Measurements from ENCODE around the gene CALD1. TPM values are rescaled to one million over a fixed set of nuclear protein-coding genes. Genes with fewer than 3 reads are reported as not detected.

The CALD1 gene
- 17.8 TPM for total RNA-seq
- polyA plus RNA-seq, result 78.9 TPM
- long read RNA-seq, donor 1, result 0 reads
- long read RNA-seq, donor 2, result 0 reads
- long read RNA-seq, donor 3, full-length matches to known transcripts, result 4 of 16 reads
- long read RNA-seq, donor 3, partial matches to known transcripts, result 12 of 16 reads
- long read RNA-seq, donor 3, other reads (novel, unspliced or antisense), result 0 of 16 reads
- long read RNA-seq, donor 4, full-length matches to known transcripts, result 4 of 4 reads
- long read RNA-seq, donor 4, partial matches to known transcripts, result 0 of 4 reads
- long read RNA-seq, donor 4, other reads (novel, unspliced or antisense), result 0 of 4 reads
- long read RNA-seq, donor 5, full-length matches to known transcripts, result 7 of 57 reads
- long read RNA-seq, donor 5, partial matches to known transcripts, result 50 of 57 reads
- long read RNA-seq, donor 5, other reads (novel, unspliced or antisense), result 0 of 57 reads
- long read RNA-seq, donor 6, full-length matches to known transcripts, result 8 of 21 reads
- long read RNA-seq, donor 6, partial matches to known transcripts, result 13 of 21 reads
- long read RNA-seq, donor 6, other reads (novel, unspliced or antisense), result 0 of 21 reads
- long read RNA-seq, donor 7, partial matches to known transcripts, result 19 of 19 reads
- long read RNA-seq, donor 7, other reads (novel, unspliced or antisense), result 0 of 19 reads
- long read RNA-seq, donor 8, full-length matches to known transcripts, result 3 of 20 reads
- long read RNA-seq, donor 8, partial matches to known transcripts, result 17 of 20 reads
- long read RNA-seq, donor 8, other reads (novel, unspliced or antisense), result 0 of 20 reads
- long read RNA-seq, donor 9, partial matches to known transcripts, result 12 of 15 reads
- long read RNA-seq, donor 9, other reads (novel, unspliced or antisense), result 0 of 15 reads
- long read RNA-seq, donor 10, partial matches to known transcripts, result 11 of 12 reads
- long read RNA-seq, donor 10, other reads (novel, unspliced or antisense), result 0 of 12 reads

GRCh38 chr7:134778941-134779740 lies at the start of gene CALD1:
Gene CALD1, plus strand, starts transcription at chr7:134779634. Its CDS starts 88,100 bp downstream, at chr7:134867734.
- H3K27me3 ChIP-seq (ENCODE audit: control insufficient read depth in 2 of 2, insufficient read depth in 1 of 2, low read length in 1 of 2), result peaks cover 0 to 5% of the 10 kb centered on the region in 2 donors
- no peaks in the 10 kb centered on the region for H3K9me3 ChIP-seq (ENCODE audit: control insufficient read depth in 2 of 2, insufficient read depth in 1 of 2, low read length in 1 of 2)
- whole genome bisulfite sequencing, result 59% methylated on average over 15 of the region's 15 CpGs
- H3K27ac ChIP-seq (ENCODE audit: low read depth in 1 of 2, low read length in 1 of 2), result peak within 1 kb of the TSS; percentile 11 to 28
- H3K4me3 ChIP-seq (ENCODE audit: low read length in 2 of 2), result peak within 1 kb of the TSS; percentile 1 to 13
- no peaks in the 10 kb centered on the region for H3K4me1 ChIP-seq (ENCODE audit: control insufficient read depth in 2 of 2, insufficient read depth in 2 of 2, low read length in 2 of 2)
- DNase-seq (ENCODE audit: low read depth in 6 of 9, low spot score in 9 of 9), result peak in 1 of 9 donors; percentile 4
- no peaks in the 10 kb centered on the region for H3K36me3 ChIP-seq (ENCODE audit: control insufficient read depth in 2 of 2, insufficient read depth in 2 of 2, low read length in 1 of 2)

GRCh38 chr7:134729895-134730294 lies 49.5 kb upstream of the CALD1 start:
- no peak overlapping the region for H3K4me3 ChIP-seq (ENCODE audit: low read length in 2 of 2)
- H3K36me3 ChIP-seq (ENCODE audit: control insufficient read depth in 2 of 2, insufficient read depth in 2 of 2, low read length in 1 of 2), result no peaks in the 10 kb centered on the region
- H3K9me3 ChIP-seq (ENCODE audit: control insufficient read depth in 2 of 2, insufficient read depth in 1 of 2, low read length in 1 of 2), result no peaks in the 10 kb centered on the region
- H3K27me3 ChIP-seq (ENCODE audit: control insufficient read depth in 2 of 2, insufficient read depth in 1 of 2, low read length in 1 of 2), result no peaks in the 10 kb centered on the region
- DNase-seq (ENCODE audit: low read depth in 6 of 9, low spot score in 9 of 9), result no peak
- no peak overlapping the region for H3K27ac ChIP-seq (ENCODE audit: low read depth in 1 of 2, low read length in 1 of 2)
- WGBS, result 84% methylated on average over 4 of the region's 4 CpGs
- H3K4me1 ChIP-seq (ENCODE audit: control insufficient read depth in 2 of 2, insufficient read depth in 2 of 2, low read length in 2 of 2), result no peaks in the 10 kb centered on the region

- DNase-seq (ENCODE audit: low read depth in 6 of 9, low spot score in 9 of 9), result no peak
- Histone ChIP-seq H3K9me3 (ENCODE audit: control insufficient read depth in 2 of 2, insufficient read depth in 1 of 2, low read length in 1 of 2) (no peaks in the 10 kb centered on the region), H3K27me3 (ENCODE audit: control insufficient read depth in 2 of 2, insufficient read depth in 1 of 2, low read length in 1 of 2) (no peaks in the 10 kb centered on the region), H3K36me3 (ENCODE audit: control insufficient read depth in 2 of 2, insufficient read depth in 2 of 2, low read length in 1 of 2) (no peaks in the 10 kb centered on the region), H3K4me3 (ENCODE audit: low read length in 2 of 2) (no peak overlapping the region), H3K27ac (ENCODE audit: low read depth in 1 of 2, low read length in 1 of 2) (no peak overlapping the region), H3K4me1 (ENCODE audit: control insufficient read depth in 2 of 2, insufficient read depth in 2 of 2, low read length in 2 of 2) (no peaks in the 10 kb centered on the region)
- 44% methylated on average over 1 of the region's 1 CpG for WGBS
Observed at GRCh38 chr7:134730411-134730829, 49.0 kb upstream of the CALD1 start.

- DNase-seq (ENCODE audit: low read depth in 6 of 9, low spot score in 9 of 9), result no peak
- Histone ChIP-seq H3K4me3 (ENCODE audit: low read length in 2 of 2) (no peak overlapping the region), H3K27me3 (ENCODE audit: control insufficient read depth in 2 of 2, insufficient read depth in 1 of 2, low read length in 1 of 2) (no peaks in the 10 kb centered on the region), H3K4me1 (ENCODE audit: control insufficient read depth in 2 of 2, insufficient read depth in 2 of 2, low read length in 2 of 2) (no peaks in the 10 kb centered on the region), H3K36me3 (ENCODE audit: control insufficient read depth in 2 of 2, insufficient read depth in 2 of 2, low read length in 1 of 2) (no peaks in the 10 kb centered on the region), H3K9me3 (ENCODE audit: control insufficient read depth in 2 of 2, insufficient read depth in 1 of 2, low read length in 1 of 2) (no peaks in the 10 kb centered on the region), H3K27ac (ENCODE audit: low read depth in 1 of 2, low read length in 1 of 2) (no peak overlapping the region)
- WGBS, result 91% methylated on average over 1 of the region's 1 CpG
Observed at GRCh38 chr7:134731616-134732015, 47.8 kb upstream of the CALD1 start.

- no peaks in the 10 kb centered on the region for H3K27me3 ChIP-seq (ENCODE audit: control insufficient read depth in 2 of 2, insufficient read depth in 1 of 2, low read length in 1 of 2)
- no peaks in the 10 kb centered on the region for H3K9me3 ChIP-seq (ENCODE audit: control insufficient read depth in 2 of 2, insufficient read depth in 1 of 2, low read length in 1 of 2)
- no peaks in the 10 kb centered on the region for H3K36me3 ChIP-seq (ENCODE audit: control insufficient read depth in 2 of 2, insufficient read depth in 2 of 2, low read length in 1 of 2)
- no peak overlapping the region for H3K4me3 ChIP-seq (ENCODE audit: low read length in 2 of 2)
- H3K27ac ChIP-seq (ENCODE audit: low read depth in 1 of 2, low read length in 1 of 2), result no peak overlapping the region
- 87% methylated on average over 6 of the region's 6 CpGs for WGBS
- H3K4me1 ChIP-seq (ENCODE audit: control insufficient read depth in 2 of 2, insufficient read depth in 2 of 2, low read length in 2 of 2), result no peaks in the 10 kb centered on the region
- DNase-seq (ENCODE audit: low read depth in 6 of 9, low spot score in 9 of 9), result no peak
Observed at GRCh38 chr7:134732728-134733127, 46.7 kb upstream of the CALD1 start.

GRCh38 chr7:134736381-134736780 lies 43.1 kb upstream of the CALD1 start:
- 92% methylated on average over 2 of the region's 2 CpGs for WGBS
- H3K36me3 ChIP-seq (ENCODE audit: control insufficient read depth in 2 of 2, insufficient read depth in 2 of 2, low read length in 1 of 2), result no peaks in the 10 kb centered on the region
- no peak for DNase-seq (ENCODE audit: low read depth in 6 of 9, low spot score in 9 of 9)
- no peak overlapping the region for H3K27ac ChIP-seq (ENCODE audit: low read depth in 1 of 2, low read length in 1 of 2)
- H3K9me3 ChIP-seq (ENCODE audit: control insufficient read depth in 2 of 2, insufficient read depth in 1 of 2, low read length in 1 of 2), result no peaks in the 10 kb centered on the region
- no peaks in the 10 kb centered on the region for H3K27me3 ChIP-seq (ENCODE audit: control insufficient read depth in 2 of 2, insufficient read depth in 1 of 2, low read length in 1 of 2)
- H3K4me1 ChIP-seq (ENCODE audit: control insufficient read depth in 2 of 2, insufficient read depth in 2 of 2, low read length in 2 of 2), result no peaks in the 10 kb centered on the region
- no peak overlapping the region for H3K4me3 ChIP-seq (ENCODE audit: low read length in 2 of 2)

GRCh38 chr7:134737566-134738345 lies 41.7 kb upstream of the CALD1 start:
- H3K9me3 ChIP-seq (ENCODE audit: control insufficient read depth in 2 of 2, insufficient read depth in 1 of 2, low read length in 1 of 2), result no peaks in the 10 kb centered on the region
- WGBS, result 84% methylated on average over 7 of the region's 7 CpGs
- no peaks in the 10 kb centered on the region for H3K27me3 ChIP-seq (ENCODE audit: control insufficient read depth in 2 of 2, insufficient read depth in 1 of 2, low read length in 1 of 2)
- H3K4me1 ChIP-seq (ENCODE audit: control insufficient read depth in 2 of 2, insufficient read depth in 2 of 2, low read length in 2 of 2), result no peaks in the 10 kb centered on the region
- H3K27ac ChIP-seq (ENCODE audit: low read depth in 1 of 2, low read length in 1 of 2), result no peak overlapping the region
- no peaks in the 10 kb centered on the region for H3K36me3 ChIP-seq (ENCODE audit: control insufficient read depth in 2 of 2, insufficient read depth in 2 of 2, low read length in 1 of 2)
- DNase-seq (ENCODE audit: low read depth in 6 of 9, low spot score in 9 of 9), result no peak
- no peak overlapping the region for H3K4me3 ChIP-seq (ENCODE audit: low read length in 2 of 2)

- no peaks in the 10 kb centered on the region for H3K9me3 ChIP-seq (ENCODE audit: control insufficient read depth in 2 of 2, insufficient read depth in 1 of 2, low read length in 1 of 2)
- WGBS, result 96% methylated on average over 3 of the region's 3 CpGs
- no peaks in the 10 kb centered on the region for H3K27me3 ChIP-seq (ENCODE audit: control insufficient read depth in 2 of 2, insufficient read depth in 1 of 2, low read length in 1 of 2)
- H3K36me3 ChIP-seq (ENCODE audit: control insufficient read depth in 2 of 2, insufficient read depth in 2 of 2, low read length in 1 of 2), result no peaks in the 10 kb centered on the region
- no peak overlapping the region for H3K27ac ChIP-seq (ENCODE audit: low read depth in 1 of 2, low read length in 1 of 2)
- H3K4me3 ChIP-seq (ENCODE audit: low read length in 2 of 2), result no peak overlapping the region
- no peak for DNase-seq (ENCODE audit: low read depth in 6 of 9, low spot score in 9 of 9)
- H3K4me1 ChIP-seq (ENCODE audit: control insufficient read depth in 2 of 2, insufficient read depth in 2 of 2, low read length in 2 of 2), result no peaks in the 10 kb centered on the region
Observed at GRCh38 chr7:134739362-134739761, 40.1 kb upstream of the CALD1 start.
